WTC11 (cell line): ENCODE measurements around the gene TTLL12.

ENCODE experiments used
- CREB1 ChIP-seq: sonication (generic); formaldehyde crosslinking; IDR thresholded peaks from 2 replicates; pipeline ENCODE4 v1.8.0; 2023; ENCODE audit warnings: mild to moderate bottlenecking, missing genetic modification reagents
- CTCF ChIP-seq: fragments of 200-600 bp; IDR thresholded peaks from 2 replicates; pipeline ENCODE4 v1.8.0; 2022; ENCODE audit warnings: antibody characterized with exemption
- E2F4 ChIP-seq: sonication (generic); formaldehyde crosslinking; IDR thresholded peaks from 2 replicates; pipeline ENCODE4 v1.8.1; 2022; ENCODE audit warnings: low read depth, mild to moderate bottlenecking, moderate library complexity, missing genetic modification reagents, borderline replicate concordance
- FOXJ3 ChIP-seq: sonication (generic); formaldehyde crosslinking; IDR thresholded peaks from 2 replicates; pipeline ENCODE4 v1.9.0; 2021; ENCODE audit warnings: missing genetic modification reagents, mild to moderate bottlenecking, borderline replicate concordance
- FOXK1 ChIP-seq: sonication (generic); formaldehyde crosslinking; IDR thresholded peaks from 2 replicates; pipeline ENCODE4 v1.8.0; 2022; ENCODE audit warnings: mild to moderate bottlenecking, moderate library complexity, missing genetic modification reagents
- IRF2 ChIP-seq: sonication (generic); formaldehyde crosslinking; IDR thresholded peaks from 2 replicates; pipeline ENCODE4 v1.8.0; 2022; ENCODE audit warnings: low read depth, missing genetic modification reagents, borderline replicate concordance
- KAT7 ChIP-seq: sonication (generic); formaldehyde crosslinking; IDR thresholded peaks from 2 replicates; pipeline ENCODE4 v1.8.1; 2023; ENCODE audit warnings: missing genetic modification reagents, mild to moderate bottlenecking, borderline replicate concordance
- MAX ChIP-seq: sonication (generic); formaldehyde crosslinking; IDR thresholded peaks from 2 replicates; pipeline ENCODE4 v1.8.0; 2022; ENCODE audit warnings: mild to moderate bottlenecking, missing genetic modification reagents
- SP1 ChIP-seq: sonication (generic); formaldehyde crosslinking; conservative IDR thresholded peaks from 2 replicates; pipeline ENCODE4 v1.8.1; 2022; ENCODE audit warnings: missing genetic modification reagents
- STAT6 ChIP-seq: sonication (generic); formaldehyde crosslinking; conservative IDR thresholded peaks from 2 replicates; pipeline ENCODE4 v1.8.1; 2023; ENCODE audit warnings: mild to moderate bottlenecking, low read depth, missing genetic modification reagents, moderate library complexity
- TEAD4 ChIP-seq: sonication (generic); formaldehyde crosslinking; IDR thresholded peaks from 2 replicates; pipeline ENCODE4 v1.8.0; 2022; ENCODE audit warnings: mild to moderate bottlenecking, missing genetic modification reagents
- TP53 ChIP-seq: sonication (generic); formaldehyde crosslinking; IDR thresholded peaks from 2 replicates; pipeline ENCODE4 v1.8.1; 2023; ENCODE audit warnings: mild to moderate bottlenecking, missing genetic modification reagents
- USF1 ChIP-seq: sonication (generic); formaldehyde crosslinking; IDR thresholded peaks from 2 replicates; pipeline ENCODE4 v1.8.0; 2022; ENCODE audit warnings: mild to moderate bottlenecking, missing genetic modification reagents
- TF ChIP-seq, protein P1 (sequence below): sonication (generic); formaldehyde crosslinking; conservative IDR thresholded peaks from 2 replicates; pipeline ENCODE4 v1.8.1; 2022; ENCODE audit warnings: mild to moderate bottlenecking, missing genetic modification reagents

DNA sequence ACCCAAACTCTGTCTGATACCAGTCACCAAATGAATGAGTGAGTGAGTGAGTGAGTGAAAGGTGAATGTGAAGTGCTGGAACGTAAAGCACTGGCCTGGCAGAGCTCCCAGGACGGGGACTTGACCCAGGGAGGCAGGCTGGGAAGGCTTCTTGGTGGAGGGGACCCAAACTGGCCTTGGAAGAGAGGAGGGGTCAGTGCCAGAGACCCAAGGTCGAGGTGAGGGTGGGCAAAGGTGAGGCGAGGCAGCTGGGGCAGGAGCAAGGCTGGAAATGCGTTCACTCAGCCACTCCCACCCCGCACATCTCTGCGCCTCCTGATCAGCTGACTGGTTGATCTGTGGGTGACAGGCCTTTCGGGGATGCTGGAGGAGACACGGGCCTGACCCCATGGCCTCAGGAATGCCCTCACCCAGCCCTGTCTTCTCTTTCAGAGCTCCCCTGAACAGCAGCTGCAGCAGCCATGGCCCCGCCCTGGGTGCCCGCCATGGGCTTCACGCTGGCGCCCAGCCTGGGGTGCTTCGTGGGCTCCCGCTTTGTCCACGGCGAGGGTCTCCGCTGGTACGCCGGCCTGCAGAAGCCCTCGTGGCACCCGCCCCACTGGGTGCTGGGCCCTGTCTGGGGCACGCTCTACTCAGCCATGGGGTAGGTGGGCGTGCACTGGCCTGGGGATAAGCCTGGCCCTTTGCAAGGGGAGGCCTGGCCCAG is 28.0 kb downstream of the TTLL12 start:
- TF ChIP-seq CTCF (no peak), CREB1 (no peak), STAT6 (CRISPR knock-in tag) (no peak), TP53 (CRISPR knock-in tag) (no peak), KAT7 (CRISPR knock-in tag) (no peak), E2F4 (no peak), MAX (no peak), SP1 (no peak), FOXJ3 (no peak), TEAD4 (CRISPR knock-in tag) (no peak), USF1 (no peak), IRF2 (CRISPR knock-in tag) (no peak), FOXK1 (no peak)
- TF ChIP-seq, protein P1, sequence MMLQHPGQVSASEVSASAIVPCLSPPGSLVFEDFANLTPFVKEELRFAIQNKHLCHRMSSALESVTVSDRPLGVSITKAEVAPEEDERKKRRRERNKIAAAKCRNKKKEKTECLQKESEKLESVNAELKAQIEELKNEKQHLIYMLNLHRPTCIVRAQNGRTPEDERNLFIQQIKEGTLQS (CRISPR knock-in tag), result no peak
